ENCODE results near the gene DHX9.

DNA sequence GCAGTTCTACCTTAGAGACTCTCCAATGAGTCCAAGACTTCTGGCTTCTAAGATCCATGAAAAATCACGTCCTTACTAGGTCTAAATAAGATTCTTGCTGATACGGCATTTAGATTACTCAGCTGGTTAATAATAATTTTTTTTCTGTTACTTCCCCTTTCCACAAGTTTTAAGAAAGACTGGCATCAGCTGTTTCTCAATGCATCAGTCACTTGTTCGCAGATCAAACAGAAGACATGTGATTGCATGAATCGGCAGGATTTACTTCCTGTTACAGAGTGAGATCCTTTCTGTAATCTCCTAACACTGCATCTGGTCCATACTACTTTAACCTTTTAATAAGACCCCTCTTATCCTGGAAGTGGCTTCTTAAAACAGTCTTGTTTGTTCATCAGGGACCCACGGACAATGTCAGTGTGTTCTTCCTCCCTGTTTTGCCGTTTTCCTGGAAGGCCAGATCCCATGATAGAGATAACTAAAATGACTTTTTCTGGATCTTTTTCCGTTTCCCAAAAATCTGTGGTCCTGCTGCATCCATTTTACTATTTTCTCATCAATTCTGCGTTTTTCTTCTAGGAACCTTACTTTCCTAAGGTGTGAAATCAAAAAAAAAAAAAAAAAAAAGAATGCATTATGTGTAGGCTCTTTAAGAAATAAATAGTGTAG is 43.5 kb upstream of the DHX9 start:
- TF ChIP-seq, protein P1, sequence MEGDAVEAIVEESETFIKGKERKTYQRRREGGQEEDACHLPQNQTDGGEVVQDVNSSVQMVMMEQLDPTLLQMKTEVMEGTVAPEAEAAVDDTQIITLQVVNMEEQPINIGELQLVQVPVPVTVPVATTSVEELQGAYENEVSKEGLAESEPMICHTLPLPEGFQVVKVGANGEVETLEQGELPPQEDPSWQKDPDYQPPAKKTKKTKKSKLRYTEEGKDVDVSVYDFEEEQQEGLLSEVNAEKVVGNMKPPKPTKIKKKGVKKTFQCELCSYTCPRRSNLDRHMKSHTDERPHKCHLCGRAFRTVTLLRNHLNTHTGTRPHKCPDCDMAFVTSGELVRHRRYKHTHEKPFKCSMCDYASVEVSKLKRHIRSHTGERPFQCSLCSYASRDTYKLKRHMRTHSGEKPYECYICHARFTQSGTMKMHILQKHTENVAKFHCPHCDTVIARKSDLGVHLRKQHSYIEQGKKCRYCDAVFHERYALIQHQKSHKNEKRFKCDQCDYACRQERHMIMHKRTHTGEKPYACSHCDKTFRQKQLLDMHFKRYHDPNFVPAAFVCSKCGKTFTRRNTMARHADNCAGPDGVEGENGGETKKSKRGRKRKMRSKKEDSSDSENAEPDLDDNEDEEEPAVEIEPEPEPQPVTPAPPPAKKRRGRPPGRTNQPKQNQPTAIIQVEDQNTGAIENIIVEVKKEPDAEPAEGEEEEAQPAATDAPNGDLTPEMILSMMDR (conservative IDR thresholded peaks at IDR 0.05; ENCODE audit: low read depth, low read length), result no peak
- no peak for TF ChIP-seq EZH2phosphoT487 (IDR thresholded peaks at IDR 0.05; ENCODE audit: borderline replicate concordance, low read length)

Data from PC-3 (cell line).